ENCODE measurements around the gene CAV1.

The CAV1 gene

DNA sequence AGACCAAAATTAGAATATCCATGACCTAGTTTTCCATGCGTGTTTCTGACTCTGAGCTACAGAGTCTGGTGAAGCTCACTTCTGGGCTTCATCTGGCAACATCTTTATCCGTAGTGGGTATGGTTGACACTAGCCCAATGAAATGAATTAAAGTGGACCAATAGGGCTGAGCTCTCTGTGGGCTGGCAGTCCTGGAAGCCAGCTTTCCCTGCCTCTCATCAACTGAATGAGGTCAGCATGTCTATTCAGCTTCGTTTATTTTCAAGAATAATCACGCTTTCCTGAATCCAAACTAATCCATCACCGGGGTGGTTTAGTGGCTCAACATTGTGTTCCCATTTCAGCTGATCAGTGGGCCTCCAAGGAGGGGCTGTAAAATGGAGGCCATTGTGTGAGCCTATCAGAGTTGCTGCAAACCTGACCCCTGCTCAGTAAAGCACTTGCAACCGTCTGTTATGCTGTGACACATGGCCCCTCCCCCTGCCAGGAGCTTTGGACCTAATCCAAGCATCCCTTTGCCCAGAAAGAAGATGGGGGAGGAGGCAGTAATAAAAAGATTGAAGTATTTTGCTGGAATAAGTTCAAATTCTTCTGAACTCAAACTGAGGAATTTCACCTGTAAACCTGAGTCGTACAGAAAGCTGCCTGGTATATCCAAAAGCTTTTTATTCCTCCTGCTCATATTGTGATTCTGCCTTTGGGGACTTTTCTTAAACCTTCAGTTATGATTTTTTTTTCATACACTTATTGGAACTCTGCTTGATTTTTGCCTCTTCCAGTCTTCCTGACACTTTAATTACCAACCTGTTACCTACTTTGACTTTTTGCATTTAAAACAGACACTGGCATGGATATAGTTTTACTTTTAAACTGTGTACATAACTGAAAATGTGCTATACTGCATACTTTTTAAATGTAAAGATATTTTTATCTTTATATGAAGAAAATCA is 35.5 kb downstream of the CAV1 start:
- no peak for DNase-seq (ENCODE audit: low read depth)

- DNase-seq (ENCODE audit: low read depth): no peak
Measured at GRCh38 chr7:116561697-116562483, 37.1 kb downstream of the CAV1 start.

GRCh38 chr7:116562529-116563121 is 37.8 kb downstream of the CAV1 start:
- no peak for DNase-seq (ENCODE audit: low read depth)

GRCh38 chr7:116565981-116566380 is 41.1 kb downstream of the CAV1 start:
- no peak for DNase-seq (ENCODE audit: low read depth)

DNA sequence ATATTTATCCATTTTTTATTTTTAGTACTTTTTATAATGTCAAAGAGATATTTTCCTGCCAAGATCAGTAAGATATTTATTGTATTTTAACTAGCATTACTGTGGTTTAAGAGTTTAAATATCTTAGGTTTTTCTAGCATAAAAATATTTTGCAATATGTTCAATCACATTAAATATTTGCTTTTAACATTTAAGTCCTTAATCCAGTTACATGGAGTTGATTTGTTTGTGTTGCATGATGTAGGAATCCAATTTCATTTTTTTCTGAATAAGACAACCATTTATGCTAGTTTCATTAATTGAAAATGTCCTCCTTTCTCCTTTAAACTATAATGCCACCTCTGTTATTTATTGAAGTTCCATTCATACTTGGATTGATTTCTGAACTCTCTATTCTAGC is 41.8 kb downstream of the CAV1 start:
- DNase-seq (ENCODE audit: low read depth): no peak

DNA sequence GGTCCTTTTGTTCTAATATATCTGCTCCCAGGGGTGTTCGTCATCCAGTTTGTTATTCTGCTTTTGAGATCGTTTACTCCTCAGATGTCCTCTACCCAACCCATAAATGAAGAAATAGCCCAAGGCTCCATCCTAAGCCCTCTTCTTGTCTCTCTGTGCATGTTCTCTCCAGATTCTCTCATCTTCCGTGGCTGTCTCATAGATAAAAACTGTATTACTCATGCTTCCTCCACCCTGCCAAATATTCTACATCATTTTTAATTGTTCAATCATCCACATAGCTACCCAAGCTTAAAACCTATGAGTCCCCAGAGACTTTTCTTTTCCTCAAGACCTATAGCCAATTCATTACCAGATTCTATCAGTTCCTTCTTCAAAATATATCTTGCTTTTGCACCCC is 44.9 kb downstream of the CAV1 start:
- DNase-seq (ENCODE audit: low read depth): peak; percentile 93

GRCh38 chr7:116570306-116570705 is 45.5 kb downstream of the CAV1 start:
- no peak for DNase-seq (ENCODE audit: low read depth)

DNA sequence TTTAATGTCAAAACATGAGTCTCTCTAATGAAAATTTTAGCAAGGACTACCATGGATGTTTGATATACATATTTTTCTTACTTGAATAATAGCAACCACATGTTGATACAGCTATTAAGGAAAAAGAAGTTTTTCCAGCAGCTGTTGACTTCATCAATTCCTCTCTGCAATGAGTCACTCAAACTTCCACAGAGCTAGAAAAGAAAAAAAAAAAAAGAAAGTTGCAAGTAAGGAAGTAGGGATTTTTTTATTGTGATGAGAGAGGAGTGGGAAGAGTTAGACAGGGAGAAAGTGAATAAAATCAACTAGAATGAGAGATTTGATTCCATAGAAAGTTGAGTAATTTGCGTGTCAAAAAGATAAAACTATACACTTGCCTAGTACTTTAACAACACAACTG is 46.2 kb downstream of the CAV1 start:
- DNase-seq (ENCODE audit: low read depth): peak; percentile 74

- no peak for DNase-seq (ENCODE audit: low read depth)
Measured at GRCh38 chr7:116571552-116571951, 46.7 kb downstream of the CAV1 start.

- no peak for DNase-seq (ENCODE audit: low read depth)
Measured at GRCh38 chr7:116572036-116572435, 47.2 kb downstream of the CAV1 start.

- DNase-seq (ENCODE audit: low read depth): no peak
Measured at GRCh38 chr7:116573541-116573940, 48.7 kb downstream of the CAV1 start.

DNA sequence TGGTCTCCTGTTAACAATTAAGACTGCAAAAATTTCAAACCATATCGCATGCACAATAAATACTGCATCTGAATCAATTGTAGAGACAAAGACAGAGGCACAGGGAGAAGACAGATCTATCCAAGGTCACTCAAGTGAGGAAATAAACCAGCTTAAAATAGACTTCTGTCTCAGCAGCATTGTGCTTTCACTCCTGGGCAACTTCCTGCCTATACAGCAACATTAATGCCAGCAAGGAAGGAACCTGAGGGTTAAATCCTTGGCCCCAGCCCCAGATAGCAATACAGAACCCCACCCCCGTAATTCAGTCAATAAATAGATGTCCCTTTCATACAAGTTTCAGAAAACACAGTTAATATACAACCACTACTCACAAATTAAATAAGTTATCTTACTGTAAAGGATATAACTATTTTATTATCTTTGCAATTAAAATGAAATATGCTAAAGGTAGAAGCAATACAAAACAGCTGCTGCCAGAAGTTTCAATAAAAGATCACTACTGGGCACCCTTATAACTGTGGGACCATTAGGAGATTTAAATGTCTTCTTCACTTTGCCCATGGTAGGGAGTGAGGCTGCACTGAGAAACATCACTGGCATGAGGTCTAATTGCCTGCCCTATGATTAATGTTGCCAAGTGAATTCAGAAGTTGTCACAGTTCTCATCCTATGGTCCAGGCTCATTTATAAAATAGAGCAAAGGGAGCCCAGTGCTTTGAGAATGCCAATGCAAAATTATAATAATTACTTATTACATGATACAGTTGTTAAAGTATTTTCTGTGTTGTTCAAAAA is 49.4 kb downstream of the CAV1 start:
- DNase-seq (ENCODE audit: low read depth): no peak

GRCh38 chr7:116575853-116576252 is 51.0 kb downstream of the CAV1 start:
- no peak for DNase-seq (ENCODE audit: low read depth)

- peak; percentile 94 for DNase-seq (ENCODE audit: low read depth)
Measured at GRCh38 chr7:116576350-116577319, 51.8 kb downstream of the CAV1 start.

- no peak for DNase-seq (ENCODE audit: low read depth)
Measured at GRCh38 chr7:116577320-116577871, 52.6 kb downstream of the CAV1 start.

DNA sequence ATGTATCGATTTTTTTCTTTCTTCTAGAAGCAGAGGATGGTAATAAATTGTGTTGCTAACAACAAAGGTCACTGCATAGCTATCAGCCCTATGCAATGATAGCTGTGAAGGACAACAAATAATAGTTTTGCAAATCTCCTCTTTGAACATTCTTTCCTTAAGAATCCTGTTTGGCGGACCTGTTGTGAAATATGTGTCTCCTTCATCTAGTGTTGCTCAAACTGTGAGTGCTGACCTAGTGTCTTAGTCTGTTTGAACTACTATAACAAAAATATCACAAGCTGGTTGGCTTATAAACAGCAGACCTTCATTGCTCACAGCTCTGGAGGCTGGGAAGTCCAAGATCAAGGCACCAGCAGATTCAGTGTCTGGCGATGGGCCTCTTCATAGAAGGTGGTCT is 53.7 kb downstream of the CAV1 start:
- DNase-seq (ENCODE audit: low read depth): no peak

DNA sequence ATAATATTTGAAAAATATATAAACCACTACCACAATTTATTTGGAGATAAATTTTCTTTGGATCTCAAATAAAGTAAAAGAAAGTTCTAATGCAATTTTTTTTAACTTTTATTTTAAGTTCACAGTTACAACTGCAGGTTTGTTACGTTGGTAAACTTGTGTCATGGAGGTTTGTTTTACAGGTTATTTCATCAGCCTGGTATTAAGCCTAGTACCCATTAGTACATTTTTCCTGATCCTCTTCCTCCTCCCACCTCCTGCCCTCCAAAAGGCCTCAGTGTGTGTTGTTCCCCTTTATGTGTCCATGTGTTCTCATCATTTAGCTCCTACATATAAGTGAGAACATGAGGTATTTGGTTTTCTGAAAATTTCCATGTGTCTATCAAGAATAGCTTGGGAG is 54.5 kb downstream of the CAV1 start:
- DNase-seq (ENCODE audit: low read depth): no peak

- no peak for DNase-seq (ENCODE audit: low read depth)
Measured at GRCh38 chr7:116579835-116580234, 55.0 kb downstream of the CAV1 start.

DNA sequence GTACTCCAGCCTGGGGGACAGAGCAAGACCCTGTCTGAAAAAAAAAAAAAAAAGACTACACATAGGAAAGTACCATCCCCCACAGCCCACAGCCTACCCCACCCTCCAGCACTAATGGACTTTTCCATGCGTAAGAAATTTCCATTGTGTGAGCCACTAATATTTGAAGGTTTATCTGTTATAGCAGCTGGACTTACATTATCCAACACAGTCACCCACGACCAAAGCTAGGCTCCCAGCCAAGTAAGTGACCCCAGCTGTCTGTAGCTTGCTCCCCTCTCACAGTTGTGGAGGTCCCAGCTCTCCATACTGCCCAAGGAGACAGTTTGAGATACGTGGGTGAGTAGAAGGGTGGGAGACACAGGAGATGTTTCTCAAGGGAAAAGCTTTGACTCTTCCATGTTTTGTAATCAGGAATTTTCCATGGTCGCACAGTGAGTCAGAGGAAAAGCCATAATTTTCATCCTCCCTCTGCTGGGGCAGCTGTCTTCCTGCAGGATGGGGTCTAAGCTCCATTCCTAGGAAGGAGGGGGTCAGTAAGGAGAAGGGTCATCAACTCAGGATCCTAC is 57.4 kb downstream of the CAV1 start:
- peak; percentile 78 for DNase-seq (ENCODE audit: low read depth)

Data from GM04504 (cell line).